B cell (primary cell): ENCODE results near the gene DUOXA2. TPM values are rescaled to one million over a fixed set of nuclear protein-coding genes. Genes with fewer than 3 reads are reported as not detected.
A peak's percentile ranks its signal among the peaks of the same experiment; 100 is the strongest.

Experiments used
- ATAC-seq: fragments of 200-7000 bp; cut with Tn5 transposase; one replicate; pipeline ENCODE4 v1.10.0; 2021; ENCODE audit warnings: low read depth, mild to moderate bottlenecking, moderate number of reproducible peaks, moderate library complexity
- CTCF ChIA-PET: fragments of 350-600 bp; sonication (Branson Sonifier 250); formaldehyde crosslinking; loops from one replicate; lab custom pipeline; 2021; ENCODE audit warnings: antibody characterized with exemption, inconsistent platforms; lab: Charles Lee
- POLR2A ChIA-PET: fragments of 350-600 bp; sonication (Branson Sonifier 250); formaldehyde crosslinking; loops from one replicate; lab custom pipeline; 2021; ENCODE audit warnings: antibody characterized with exemption; lab: Charles Lee
- DNase-seq: peaks from one replicate; pipeline ENCODE4 v3.0.0; 2013
- H2AFZ ChIP-seq: 2 replicates; pipeline ENCODE4 v1.6.1; 2012; ENCODE audit warnings: mild to moderate bottlenecking, low read depth, low read length; ENCODE audit not compliant: insufficient read depth, poor library complexity, severe bottlenecking
- H3K27ac ChIP-seq, 2 donors: 1 replicate in 1 of 2; 2 replicates in 1 of 2; pipeline ENCODE4 v1.5.1; 2012 to 2013; ENCODE audit warnings: low read length in 2 of 2, mild to moderate bottlenecking in 2 of 2, moderate library complexity in 1 of 2
- H3K27me3 ChIP-seq, 4 experiments: fragments of 200-600 bp in 1 of 4; sonication (generic) in 1 of 4; replicated peaks in 1 of 4; 1 replicate in 2 of 4; 2 replicates in 2 of 4; pipeline versions ENCODE4 v1.6.1 to v1.7.0; 2013 to 2016; ENCODE audit warnings: low read length in 3 of 4, mild to moderate bottlenecking in 2 of 4, mixed read lengths in 1 of 4, moderate library complexity in 1 of 4; ENCODE audit not compliant: insufficient read depth in 4 of 4, control insufficient read depth in 3 of 4; ENCODE audit errors: control extremely low read depth in 1 of 4
- H3K36me3 ChIP-seq, 2 experiments: replicated peaks in 1 of 2; 1 replicate in 1 of 2; 2 replicates in 1 of 2; pipeline versions ENCODE4 v1.6.1 to v1.7.1; 2013; ENCODE audit warnings: low read length in 1 of 2; ENCODE audit not compliant: insufficient read depth in 2 of 2, control insufficient read depth in 1 of 2; ENCODE audit errors: control extremely low read depth in 1 of 2, extremely low read depth in 1 of 2
- H3K4me1 ChIP-seq, 2 donors: fragments of 200-600 bp in 1 of 2; sonication (generic) in 1 of 2; 1 replicate in 1 of 2; 2 replicates in 1 of 2; pipeline versions ENCODE4 v1.5.1 to v1.6.1; 2013 to 2017; ENCODE audit warnings: low read length in 2 of 2; ENCODE audit not compliant: control insufficient read depth in 2 of 2, insufficient read depth in 2 of 2
- H3K4me2 ChIP-seq: replicated peaks from 2 replicates; pipeline ENCODE3; 2012; ENCODE audit warnings: mild to moderate bottlenecking, low read depth, low read length; ENCODE audit not compliant: poor library complexity, severe bottlenecking
- H3K4me3 ChIP-seq, 5 experiments: fragments of 200-600 bp in 1 of 5; sonication (generic) in 1 of 5; 1 replicate in 3 of 5; 2 replicates in 2 of 5; pipeline versions ENCODE4 v1.5.1 to v1.7.0; 2011 to 2016; ENCODE audit warnings: low read length in 4 of 5, mild to moderate bottlenecking in 4 of 5, low read depth in 2 of 5, control low read depth in 1 of 5, moderate library complexity in 1 of 5; ENCODE audit not compliant: insufficient read depth in 1 of 5; ENCODE audit errors: control extremely low read depth in 1 of 5, extremely low read depth in 1 of 5
- H3K79me2 ChIP-seq: fragments of 200-600 bp; sonication (generic); one replicate; pipeline ENCODE4 v1.6.0; 2016; ENCODE audit warnings: low read length; ENCODE audit not compliant: control insufficient read depth, insufficient read depth
- H3K9ac ChIP-seq: fragments of 200-600 bp; sonication (generic); 2 replicates; pipeline ENCODE4 v1.6.1; 2017; ENCODE audit warnings: mild to moderate bottlenecking, low read length, moderate library complexity
- H3K9me3 ChIP-seq, 3 donors: one replicate each; pipeline versions ENCODE4 v1.6.1 to v1.7.1; 2013; ENCODE audit warnings: low read length in 2 of 3; ENCODE audit not compliant: control insufficient read depth in 2 of 3, insufficient read depth in 1 of 3; ENCODE audit errors: control extremely low read depth in 1 of 3
- H4K20me1 ChIP-seq: 2 replicates; pipeline ENCODE4 v1.6.0; 2012; ENCODE audit warnings: mild to moderate bottlenecking, low read length; ENCODE audit not compliant: insufficient read depth, control insufficient read depth, poor library complexity, severe bottlenecking
- H3K27ac Mint-ChIP-seq: one replicate; pipeline ENCODE4 v1.8.0; 2021; ENCODE audit warnings: mixed read lengths
- H3K27me3 Mint-ChIP-seq: one replicate; pipeline ENCODE4 v1.8.0; 2021; ENCODE audit warnings: mixed read lengths
- H3K4me1 Mint-ChIP-seq: one replicate; pipeline ENCODE4 v1.8.0; 2021; ENCODE audit warnings: mixed read lengths
- H3K4me3 Mint-ChIP-seq: one replicate; pipeline ENCODE4 v1.8.0; 2021; ENCODE audit warnings: mixed read lengths
- H3K9me3 Mint-ChIP-seq: one replicate; pipeline ENCODE4 v1.8.0; 2022; ENCODE audit warnings: mixed read lengths; ENCODE audit not compliant: insufficient read depth
- EZH2 ChIP-seq: IDR thresholded peaks from 2 replicates; pipeline ENCODE4 v1.6.1; 2012; ENCODE audit warnings: borderline replicate concordance, low read depth, mild to moderate bottlenecking, moderate library complexity, low read length; ENCODE audit not compliant: insufficient read depth, poor library complexity, severe bottlenecking
- WGBS: methylation state at CpG from one replicate; pipeline ENCODE4 v1.1.5; 2013; ENCODE audit warnings: missing lambda C conversion rate; ENCODE audit not compliant: insufficient coverage; 5-methylcytosine and 5-hydroxymethylcytosine counted together
- intact Hi-C: fragments of 100-400 bp; cut with micrococcal nuclease; formaldehyde crosslinking; loops from one replicate; pipeline ENCODE4 v1.10.0; 2022
- polyA plus RNA-seq: library from polyadenylated mRNA; depleted of rRNA; stranded (reverse); fragments of >200 nt; gene quantifications from 2 replicates; pipeline ENCODE4 v1.2.3, GENCODE V29; 2012
- total RNA-seq, 2 donors: library from RNA; stranded (reverse); fragments of 120-200 nt in 1 of 2; gene quantifications; 1 replicate in 1 of 2; 2 replicates in 1 of 2; pipeline versions ENCODE4 v1.2.3 to v1.2.4, GENCODE V29; 2013 to 2022
- TF ChIP-seq, protein P1 (sequence below): fragments of 200-600 bp; IDR thresholded peaks from one replicate; pipeline ENCODE4 v1.8.0; 2022; ENCODE audit warnings: antibody characterized with exemption, mild to moderate bottlenecking

The DUOXA2 gene
- total and polyA plus RNA-seq, 2 donors (not counting 1 experiment from before 2014, with no cell fraction given), result not detected

DNA sequence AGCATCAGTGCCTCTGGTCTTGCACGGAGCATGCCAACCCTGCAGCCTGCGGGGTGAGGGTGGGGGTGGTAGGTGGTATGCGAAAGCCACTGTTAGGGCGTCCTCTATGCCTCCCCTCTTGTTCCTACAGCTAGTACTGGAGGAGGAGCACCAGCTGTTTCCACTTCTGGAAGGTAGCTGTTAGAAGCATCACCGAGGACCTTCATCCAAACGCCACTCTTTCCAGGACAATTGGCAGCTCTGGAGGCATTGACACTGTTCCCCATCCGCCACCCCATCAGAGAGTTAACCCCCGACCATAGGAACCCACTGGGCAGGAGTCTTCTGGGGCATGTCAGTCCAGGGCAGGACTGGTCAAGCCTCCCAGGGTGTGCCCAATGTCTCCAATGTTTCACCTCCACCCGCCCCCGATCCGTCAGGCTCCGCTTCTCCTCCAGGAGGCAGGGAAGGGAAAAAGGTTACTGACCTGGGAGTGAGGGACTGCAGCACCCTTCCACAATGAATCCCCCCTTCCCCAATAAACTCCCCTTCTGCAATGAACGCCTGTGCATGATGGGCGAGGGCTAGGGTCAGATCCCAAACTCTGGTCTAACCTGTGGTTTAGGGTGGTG lies 641 bp upstream of the DUOXA2 start:
- Histone ChIP-seq H3K4me1 (peaks cover 54 to 61% of the 10 kb centered on the region in 2 donors), H3K4me2 (peak overlapping the region; percentile 72), H3K4me3 (peak overlapping the region in 2 of 5 experiments; percentile 30 to 47), H3K27me3 (peaks cover 0 to 82% (median 61%) of the 10 kb centered on the region in 4 experiments), H3K27ac (no peak overlapping the region), H2AFZ (peak overlapping the region; percentile 34), H3K9ac (peak overlapping the region; percentile 52), H4K20me1 (no peaks in the 10 kb centered on the region), H3K79me2 (no peaks in the 10 kb centered on the region), H3K9me3 (peaks cover 0 to 43% (median 0%) of the 10 kb centered on the region in 3 donors), H3K36me3 (no peaks in the 10 kb centered on the region)
- POLR2A ChIA-PET, result no interaction called here
- H3K9me3 Mint-ChIP-seq, result no peaks in the 10 kb centered on the region
- DNase-seq (no peak), ATAC-seq (no peak)
- CTCF ChIA-PET, result interaction anchor here (0.6 to 5.5 kb wide), 5 partner anchors 8 to 90 kb away, joined by 3 to 32 read pairs (median 3); partner anchors contain the start of gene SORD
- H3K4me1 Mint-ChIP-seq, result peaks cover 56% of the 10 kb centered on the region
- H3K27ac Mint-ChIP-seq, result no peak overlapping the region
- 9% methylated on average over 7 of the region's 14 CpGs for WGBS
- peak overlapping the region; percentile 85 for H3K4me3 Mint-ChIP-seq
- H3K27me3 Mint-ChIP-seq, result peaks cover 79% of the 10 kb centered on the region
- intact Hi-C loops, result loop anchor here (10.0 kb wide), 1 partner anchor 81 kb away; no protein-coding TSS in a partner anchor
- no peak for TF ChIP-seq EZH2
- TF ChIP-seq, protein P1, sequence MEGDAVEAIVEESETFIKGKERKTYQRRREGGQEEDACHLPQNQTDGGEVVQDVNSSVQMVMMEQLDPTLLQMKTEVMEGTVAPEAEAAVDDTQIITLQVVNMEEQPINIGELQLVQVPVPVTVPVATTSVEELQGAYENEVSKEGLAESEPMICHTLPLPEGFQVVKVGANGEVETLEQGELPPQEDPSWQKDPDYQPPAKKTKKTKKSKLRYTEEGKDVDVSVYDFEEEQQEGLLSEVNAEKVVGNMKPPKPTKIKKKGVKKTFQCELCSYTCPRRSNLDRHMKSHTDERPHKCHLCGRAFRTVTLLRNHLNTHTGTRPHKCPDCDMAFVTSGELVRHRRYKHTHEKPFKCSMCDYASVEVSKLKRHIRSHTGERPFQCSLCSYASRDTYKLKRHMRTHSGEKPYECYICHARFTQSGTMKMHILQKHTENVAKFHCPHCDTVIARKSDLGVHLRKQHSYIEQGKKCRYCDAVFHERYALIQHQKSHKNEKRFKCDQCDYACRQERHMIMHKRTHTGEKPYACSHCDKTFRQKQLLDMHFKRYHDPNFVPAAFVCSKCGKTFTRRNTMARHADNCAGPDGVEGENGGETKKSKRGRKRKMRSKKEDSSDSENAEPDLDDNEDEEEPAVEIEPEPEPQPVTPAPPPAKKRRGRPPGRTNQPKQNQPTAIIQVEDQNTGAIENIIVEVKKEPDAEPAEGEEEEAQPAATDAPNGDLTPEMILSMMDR, result no peak

DNA sequence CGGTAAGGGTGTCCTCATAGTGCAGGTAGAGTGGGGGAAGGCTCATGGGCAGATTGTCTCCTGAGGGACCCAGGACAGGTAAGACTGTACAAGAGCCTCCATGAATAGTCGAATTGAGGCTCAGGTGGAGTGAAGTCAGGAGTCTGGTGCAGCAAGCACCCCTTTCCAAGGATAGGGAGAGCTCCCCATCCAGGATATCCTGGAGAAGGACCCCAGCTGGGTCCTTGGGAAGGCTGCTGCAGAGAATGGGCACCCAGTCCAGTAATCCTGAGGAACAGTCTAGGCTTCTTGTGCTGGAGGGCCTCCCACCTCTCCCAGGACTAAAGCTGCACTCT lies 592 bp downstream of the DUOXA2 start:
- ATAC-seq (no peak), DNase-seq (no peak)
- Histone ChIP-seq H3K4me2 (peak overlapping the region; percentile 72), H3K9me3 (peaks cover 0 to 43% (median 0%) of the 10 kb centered on the region in 3 donors), H3K9ac (peak overlapping the region; percentile 52), H3K79me2 (no peaks in the 10 kb centered on the region), H3K27ac (no peak overlapping the region), H3K36me3 (no peaks in the 10 kb centered on the region), H3K27me3 (peaks cover 0 to 83% (median 60%) of the 10 kb centered on the region in 4 experiments), H4K20me1 (no peaks in the 10 kb centered on the region), H3K4me3 (peak overlapping the region in 1 of 5 experiments; percentile 47), H3K4me1 (peaks cover 54 to 61% of the 10 kb centered on the region in 2 donors), H2AFZ (peak overlapping the region; percentile 34)
- POLR2A ChIA-PET, result no interaction called here
- TF ChIP-seq EZH2, result no peak
- TF ChIP-seq, protein P1, result no peak
- intact Hi-C loops, result loop anchor here (5.0 to 10.0 kb wide), 2 partner anchors 80 to 262 kb away; no protein-coding TSS in a partner anchor
- WGBS, result 6% methylated on average over 2 of the region's 2 CpGs
- no peak overlapping the region for H3K27ac Mint-ChIP-seq
- peaks cover 56% of the 10 kb centered on the region for H3K4me1 Mint-ChIP-seq
- peaks cover 72% of the 10 kb centered on the region for H3K27me3 Mint-ChIP-seq
- H3K9me3 Mint-ChIP-seq, result no peaks in the 10 kb centered on the region
- CTCF ChIA-PET, result interaction anchor here (0.9 to 5.5 kb wide), 3 partner anchors 11 to 261 kb away, joined by 3 to 32 read pairs (median 3); no protein-coding TSS in a partner anchor
- H3K4me3 Mint-ChIP-seq, result peak overlapping the region; percentile 85
